RCC 7860 (cell line): ENCODE data around the gene MAGI1.

Experiments used
- DNase-seq: peaks from one replicate; pipeline ENCODE4 v3.0.0-alpha.2; 2015; ENCODE audit warnings: low spot score
- FAIRE-seq: peaks from 2 replicates; lab custom pipeline; 2012; peaks lifted over from hg19 to GRCh38; lab: Jason Lieb, UNC

Gene MAGI1

GRCh38 chr3:65776494-65776893, 262.2 kb downstream of the MAGI1 start:
- no peak for FAIRE-seq
- DNase-seq = no peak

GRCh38 chr3:65776081-65776480, 262.6 kb downstream of the MAGI1 start:
- DNase-seq (no peak), FAIRE-seq (no peak)

GRCh38 chr3:65772758-65773157, 266.0 kb downstream of the MAGI1 start:
- no peak for FAIRE-seq
- no peak for DNase-seq

GRCh38 chr3:65767551-65767950, 271.2 kb downstream of the MAGI1 start:
- DNase-seq = no peak
- FAIRE-seq = no peak

GRCh38 chr3:65762235-65762580, 276.5 kb downstream of the MAGI1 start:
- FAIRE-seq (no peak), DNase-seq (no peak)

GRCh38 chr3:65761446-65762234, 277.1 kb downstream of the MAGI1 start:
- no peak for DNase-seq

GRCh38 chr3:65758876-65759598, 279.7 kb downstream of the MAGI1 start:
- no peak for DNase-seq
- no peak for FAIRE-seq

More at GRCh38 chr3:65761446-65762234, 277.1 kb downstream of the MAGI1 start:
- no peak for FAIRE-seq

- DNase-seq (no peak), FAIRE-seq (no peak)
Observed at GRCh38 chr3:65758438-65758837, 280.3 kb downstream of the MAGI1 start.

GRCh38 chr3:65752636-65753035, 286.1 kb downstream of the MAGI1 start:
- no peak for DNase-seq
- no peak for FAIRE-seq

GRCh38 chr3:65751123-65751700, 287.5 kb downstream of the MAGI1 start:
- FAIRE-seq (no peak), DNase-seq (no peak)

GRCh38 chr3:65749066-65749465, 289.7 kb downstream of the MAGI1 start:
- no peak for DNase-seq
- FAIRE-seq = no peak

- FAIRE-seq = no peak
- DNase-seq = no peak
Observed at GRCh38 chr3:65748326-65748725, 290.4 kb downstream of the MAGI1 start.

- FAIRE-seq (no peak), DNase-seq (no peak)
Observed at GRCh38 chr3:65746848-65747247, 291.9 kb downstream of the MAGI1 start.

GRCh38 chr3:65745306-65745705, 293.4 kb downstream of the MAGI1 start:
- FAIRE-seq = no peak
- no peak for DNase-seq

GRCh38 chr3:65742914-65743313, 295.8 kb downstream of the MAGI1 start:
- no peak for FAIRE-seq
- DNase-seq = no peak

GRCh38 chr3:65741540-65741939, 297.2 kb downstream of the MAGI1 start:
- FAIRE-seq = no peak

GRCh38 chr3:65739901-65740541, 298.7 kb downstream of the MAGI1 start:
- no peak for FAIRE-seq
- DNase-seq = no peak

More at GRCh38 chr3:65741540-65741939, 297.2 kb downstream of the MAGI1 start:
- no peak for DNase-seq

- FAIRE-seq (no peak), DNase-seq (no peak)
Observed at GRCh38 chr3:65734792-65735191, 303.9 kb downstream of the MAGI1 start.

GRCh38 chr3:65734382-65734781, 304.3 kb downstream of the MAGI1 start:
- FAIRE-seq (no peak), DNase-seq (no peak)

- FAIRE-seq (no peak), DNase-seq (no peak)
Observed at GRCh38 chr3:65733459-65733858, 305.3 kb downstream of the MAGI1 start.
